HL-60/S4 treated with retinoic acid at 250 ng/mL for 4 days and 3 days (cell line): ENCODE measurements around the gene BUB1B.

Experiments
- in situ Hi-C: fragments of 300-500 bp; cut with MboI; formaldehyde crosslinking; loops from 2 replicates; pipeline ENCODE4 v1.7.0; 2022; ENCODE audit warnings: low sequenced_read_pairs

The BUB1B gene

DNA sequence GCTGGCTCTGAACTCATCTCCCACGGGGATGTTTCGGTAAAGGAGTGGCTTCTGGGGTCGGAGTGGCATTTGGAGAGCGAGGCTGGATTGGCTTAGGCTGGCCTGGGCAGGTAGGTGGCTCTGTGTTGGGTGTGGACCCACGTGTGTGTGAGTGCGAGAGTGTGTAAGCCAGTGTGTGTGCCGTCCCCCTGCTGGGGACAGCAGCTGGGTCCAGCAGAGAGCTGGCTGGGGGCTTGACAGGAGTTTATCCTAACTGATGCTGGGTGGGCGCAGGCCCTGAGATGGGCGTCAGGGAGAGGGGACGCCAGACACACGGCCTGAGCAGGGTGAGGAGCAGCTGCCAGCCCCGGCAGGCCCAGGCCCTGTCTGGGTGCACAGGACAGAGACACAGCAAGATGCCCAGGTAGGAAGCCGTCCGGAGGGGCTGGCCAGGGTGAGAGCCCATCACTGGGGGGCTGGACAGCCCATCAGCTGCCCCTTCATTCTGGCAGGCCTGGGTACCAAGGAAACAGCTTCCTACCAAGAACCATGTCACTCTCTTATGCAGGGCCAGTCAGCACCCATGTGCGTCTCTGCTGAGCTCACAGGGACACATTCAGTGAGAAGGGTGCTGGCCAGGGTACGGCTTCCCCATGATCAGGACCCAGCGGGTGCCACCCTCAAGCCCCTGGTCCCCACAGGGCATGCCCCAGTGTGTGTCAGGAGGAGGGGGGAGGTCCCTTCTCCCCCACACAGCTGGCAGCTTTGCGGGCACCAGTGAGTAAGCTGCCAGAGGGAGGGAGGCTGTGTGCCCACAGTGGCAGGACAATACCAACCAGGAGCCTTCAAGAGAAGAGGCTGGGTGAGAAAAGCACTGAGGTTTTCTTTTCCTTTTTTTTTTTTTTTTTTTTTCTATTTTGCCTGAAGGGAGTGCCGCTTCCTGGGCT, 79.1 kb downstream of the BUB1B start:
- in situ Hi-C loops = no loop called here

DNA sequence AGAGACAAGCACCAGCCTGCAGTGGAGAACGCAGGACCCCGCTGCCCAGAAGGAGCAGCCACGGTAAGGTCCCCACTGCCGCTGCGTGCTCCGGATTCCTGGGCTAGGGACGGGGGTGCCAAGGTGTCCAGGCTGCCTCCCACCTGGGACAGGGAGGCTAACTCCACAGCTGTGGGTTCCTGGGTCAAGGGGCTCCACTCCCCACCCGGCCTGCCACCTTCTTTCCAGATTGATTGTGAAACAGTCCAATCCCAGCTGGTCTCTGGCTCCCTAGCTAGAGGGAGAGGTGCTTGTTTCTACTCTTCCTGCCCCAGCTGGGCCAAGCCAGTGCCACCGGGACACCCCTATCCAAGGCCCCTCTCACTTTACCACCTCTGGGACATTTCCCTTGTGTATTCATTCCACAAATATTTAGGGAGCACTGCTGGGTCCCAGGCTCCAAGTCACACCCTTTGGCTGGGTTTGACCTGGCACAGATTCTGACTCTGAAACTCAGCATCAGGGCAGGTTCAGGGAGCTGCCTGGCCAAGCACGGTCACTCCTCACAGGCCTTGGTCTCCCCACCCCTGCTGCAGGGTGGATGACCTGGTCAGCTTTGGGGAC, 79.9 kb downstream of the BUB1B start:
- in situ Hi-C loops = no loop called here

DNA sequence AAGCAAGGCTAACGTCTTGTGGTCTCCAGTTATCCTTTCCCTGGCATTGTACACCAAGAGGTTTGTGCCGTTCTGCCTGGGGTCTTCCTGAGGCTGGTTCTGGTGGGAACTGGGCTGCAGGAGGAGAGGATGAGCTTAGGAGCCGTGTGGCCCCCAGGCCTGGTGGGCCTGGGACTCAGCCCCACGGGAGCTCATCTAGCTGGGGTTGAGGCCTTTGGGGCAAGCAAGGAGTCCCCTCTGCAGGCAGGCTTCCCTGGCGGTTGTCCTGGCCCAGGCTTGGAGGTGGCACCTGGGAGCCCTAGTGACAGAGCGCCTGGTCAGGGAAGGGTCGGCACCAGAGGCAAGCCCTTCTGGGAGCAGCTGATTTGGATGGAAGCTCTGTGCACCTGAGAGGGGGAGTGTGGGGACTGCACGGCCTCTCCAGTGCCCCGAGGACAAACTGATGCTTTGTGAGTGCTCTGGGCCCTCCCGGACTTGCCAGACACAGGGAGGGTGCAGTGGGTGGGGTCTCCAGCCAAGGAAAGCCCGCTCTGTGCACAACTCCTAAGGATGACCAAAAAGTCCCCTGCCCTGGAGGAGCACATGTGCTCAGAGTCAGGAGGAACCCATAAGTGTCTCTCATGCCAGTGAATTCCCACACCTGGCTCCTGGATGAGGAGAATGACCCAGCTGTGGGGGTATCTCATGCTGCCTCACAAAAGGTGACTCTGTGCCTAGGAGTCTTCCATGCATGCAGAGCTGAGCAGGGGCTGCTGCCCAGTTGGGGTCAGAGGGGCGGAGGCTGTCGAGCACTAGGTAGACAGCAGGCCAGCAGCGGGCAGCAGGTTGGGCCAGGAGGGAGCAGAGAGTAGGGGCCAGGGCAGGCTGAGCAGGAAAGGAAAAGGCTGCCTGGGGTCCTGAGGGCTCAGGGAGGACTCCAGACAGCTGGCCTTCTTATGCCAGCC, 80.7 kb downstream of the BUB1B start:
- in situ Hi-C loops = no loop called here

DNA sequence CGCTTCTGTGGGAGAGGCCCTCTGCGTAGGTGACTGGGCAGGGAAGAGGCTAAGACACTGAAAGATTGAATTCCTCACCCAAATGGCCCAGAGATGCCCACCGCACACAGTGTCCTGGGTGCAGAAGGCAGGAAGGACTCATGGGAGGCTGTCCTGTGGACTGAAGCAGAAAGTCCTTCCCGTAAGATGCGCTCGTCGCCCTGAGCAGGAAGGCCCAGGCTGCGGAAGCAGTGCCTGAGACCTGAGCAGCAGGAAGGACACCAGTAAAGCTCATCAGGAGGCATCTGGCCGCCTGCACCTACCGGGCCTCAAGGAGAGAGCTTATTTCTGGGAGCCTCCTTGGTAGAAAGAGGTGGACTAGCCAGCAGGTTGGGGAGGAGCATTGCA, 81.3 kb downstream of the BUB1B start:
- in situ Hi-C loops = no loop called here

DNA sequence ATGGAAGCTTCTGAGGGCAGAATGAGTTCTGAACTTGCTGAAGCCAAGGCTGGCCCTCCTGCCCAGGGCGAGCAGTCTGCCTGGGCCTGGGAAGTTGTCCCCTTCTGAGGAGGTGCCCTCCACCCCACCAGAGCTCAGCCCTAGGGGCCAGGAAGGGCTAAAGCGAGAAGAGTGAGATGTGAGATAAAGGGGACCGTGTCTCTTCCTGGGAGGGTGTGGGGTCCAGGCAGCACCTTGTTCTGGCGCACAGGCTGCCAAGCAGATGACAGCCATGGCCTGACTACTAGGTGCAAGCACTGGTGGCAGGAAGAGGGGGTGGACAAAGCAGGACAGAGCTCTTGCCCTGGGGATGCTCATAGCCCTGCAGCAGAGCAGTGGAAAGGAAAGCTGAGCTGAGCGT, 81.7 kb downstream of the BUB1B start:
- in situ Hi-C loops = no loop called here

DNA sequence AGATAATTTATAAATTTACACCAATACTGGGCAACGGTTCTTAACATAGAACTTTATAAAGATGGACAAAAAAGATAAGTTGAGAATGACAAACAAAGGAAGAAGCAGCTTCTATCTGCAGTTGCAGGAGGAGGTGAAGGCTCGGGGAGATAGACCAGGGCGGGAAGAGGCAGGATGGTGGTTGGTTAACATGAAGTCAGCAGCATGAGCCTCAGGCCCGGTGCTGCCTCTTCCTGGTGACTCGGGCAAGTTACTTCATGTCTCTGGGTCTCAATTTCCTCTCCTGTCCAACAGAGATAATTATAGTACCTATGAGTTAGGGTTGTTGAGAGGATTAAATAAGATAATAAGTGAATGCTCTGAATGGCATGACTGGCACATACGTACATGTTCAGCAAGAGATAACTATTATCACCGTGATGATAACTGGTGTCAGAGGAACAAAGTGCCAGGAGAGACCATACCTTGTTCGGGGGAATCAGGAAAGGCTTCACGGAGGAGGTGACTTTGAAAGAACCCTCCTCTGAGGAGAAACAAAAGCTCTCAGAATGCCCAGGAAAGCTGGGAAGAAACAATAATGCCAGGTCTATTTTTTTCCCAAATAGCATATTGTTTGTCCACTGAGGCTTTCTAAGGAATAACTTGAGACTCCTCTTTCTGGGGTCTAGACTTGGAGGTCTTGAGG, 82.4 kb downstream of the BUB1B start:
- in situ Hi-C loops = no loop called here

DNA sequence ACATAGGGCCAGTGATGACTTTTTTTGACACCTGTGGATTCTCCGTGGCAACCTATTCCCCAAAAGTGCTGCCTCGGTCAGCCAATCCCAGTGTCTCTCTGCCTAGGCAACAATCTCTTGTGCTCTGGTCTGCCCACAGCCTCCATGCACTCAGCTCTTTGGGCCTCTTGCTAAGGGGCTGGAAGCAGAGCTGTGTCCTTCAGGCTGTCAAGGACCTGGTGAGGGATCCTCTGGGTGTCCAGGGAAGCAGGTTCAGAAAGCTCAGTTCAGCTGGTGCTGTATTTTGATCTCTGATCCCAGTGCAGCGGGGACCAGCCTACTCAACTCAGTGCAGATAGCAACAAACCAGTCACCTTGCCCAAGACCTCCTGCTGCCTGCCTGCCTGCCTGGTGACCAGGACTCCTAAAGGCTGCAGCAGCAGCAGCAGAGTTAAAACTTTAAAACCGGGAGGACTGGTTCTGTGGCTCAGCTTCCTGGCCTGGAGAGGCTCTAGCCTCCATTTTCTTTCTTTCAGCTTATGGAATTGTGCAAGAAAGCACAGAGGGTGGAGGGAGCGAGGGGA, 84.2 kb downstream of the BUB1B start:
- in situ Hi-C loops = no loop called here

DNA sequence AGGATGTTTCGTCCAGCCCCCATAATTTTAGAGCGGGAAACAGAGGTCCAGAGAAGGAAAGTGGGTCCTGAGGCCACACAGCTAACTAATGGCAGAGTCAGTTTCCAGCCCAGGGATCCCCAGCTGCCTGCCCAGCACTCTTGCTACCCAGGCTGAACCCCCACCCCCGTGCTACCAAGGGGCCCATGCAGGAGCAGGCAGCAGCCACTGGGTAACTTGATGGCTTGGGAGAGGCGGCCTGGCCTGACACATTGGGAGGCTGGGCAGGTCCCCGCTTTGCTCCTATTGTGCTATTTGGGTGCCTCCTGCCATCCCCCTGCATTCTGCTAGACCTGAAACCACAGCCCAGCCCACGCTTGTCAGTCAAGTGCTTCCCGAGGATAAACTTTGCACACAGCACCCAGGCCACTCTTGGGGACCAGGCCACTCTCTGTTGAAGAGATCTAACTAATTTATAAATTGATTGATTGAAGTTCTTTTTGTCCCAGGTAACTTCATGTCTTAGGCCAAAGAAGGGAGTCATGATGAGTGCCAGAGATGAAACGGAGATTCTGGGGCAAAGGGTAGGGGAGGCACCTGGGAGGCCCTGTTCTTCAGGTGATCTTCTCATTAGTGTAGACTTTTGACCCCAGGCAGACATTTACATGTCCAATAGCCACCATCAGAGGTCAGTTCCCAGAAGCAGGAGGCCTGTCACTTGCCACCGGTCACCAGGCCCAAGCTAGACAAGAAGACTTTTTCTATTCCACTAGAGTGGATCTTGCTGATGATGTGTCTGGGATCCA, 85.0 kb downstream of the BUB1B start:
- in situ Hi-C loops = no loop called here

DNA sequence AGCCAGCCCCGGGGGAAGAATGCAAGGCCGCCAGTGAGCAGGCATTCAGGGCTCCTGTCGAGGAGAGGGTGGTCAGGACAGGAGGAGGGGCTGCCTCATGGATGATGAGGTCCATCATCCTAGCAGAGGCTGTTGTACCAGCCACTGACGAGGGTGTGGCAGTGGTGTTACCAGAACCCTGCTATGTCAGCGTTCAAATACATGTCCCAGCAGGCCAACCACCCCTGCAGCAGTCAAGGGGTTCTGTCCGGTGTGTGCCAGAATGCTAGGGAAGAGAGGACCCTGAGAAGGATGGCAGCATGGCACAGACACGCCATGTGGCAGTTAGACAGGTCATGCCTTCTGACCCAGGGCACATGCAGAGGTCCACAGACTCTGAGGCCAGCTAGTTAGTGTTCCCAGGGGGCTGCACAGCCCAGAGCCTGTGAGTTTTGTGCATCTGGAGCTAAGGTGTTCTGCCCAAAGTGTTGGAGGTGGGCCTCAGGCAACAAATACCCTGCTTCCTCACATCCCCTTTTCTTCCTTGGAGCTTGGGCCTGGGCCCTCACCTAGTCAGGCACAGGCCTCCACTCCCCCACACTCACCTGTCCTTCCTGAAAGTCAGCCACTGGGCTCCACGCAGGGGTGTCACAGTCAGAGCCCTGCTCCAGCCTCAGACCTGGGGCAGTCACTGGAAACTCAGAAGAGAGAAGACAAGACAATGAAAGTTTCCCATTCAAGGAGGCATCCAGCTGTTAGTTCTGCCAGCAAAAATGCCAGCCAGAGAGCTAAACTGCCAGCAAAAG, 85.8 kb downstream of the BUB1B start:
- in situ Hi-C loops = no loop called here

DNA sequence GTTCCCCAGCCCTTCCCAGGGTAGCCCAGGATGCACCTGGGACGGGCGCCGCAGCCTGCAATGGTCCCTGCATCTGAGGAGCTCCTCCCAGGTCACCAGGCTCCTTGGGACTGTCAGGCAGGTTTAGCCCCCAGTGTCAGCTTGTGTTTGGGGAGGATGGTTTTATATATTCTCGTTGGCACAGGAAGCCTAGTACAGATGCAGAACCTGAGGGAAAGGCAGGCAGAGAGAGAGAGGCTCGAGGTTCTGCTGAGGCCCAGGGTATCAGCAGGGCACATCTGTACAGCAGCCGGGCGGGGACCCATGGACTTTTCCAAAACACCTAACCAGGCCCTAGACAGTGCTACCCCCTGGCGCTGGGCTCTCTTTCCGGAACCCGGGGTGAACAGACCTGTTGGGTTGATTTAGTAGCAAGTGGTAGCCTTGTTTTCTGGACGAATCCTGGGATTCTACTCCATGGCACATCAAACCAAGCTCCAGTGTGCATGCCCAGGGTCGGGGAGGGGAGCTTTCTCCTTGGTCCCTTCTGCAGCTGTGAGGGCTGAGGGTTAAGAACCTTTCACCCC, 86.6 kb downstream of the BUB1B start:
- in situ Hi-C loops = no loop called here

DNA sequence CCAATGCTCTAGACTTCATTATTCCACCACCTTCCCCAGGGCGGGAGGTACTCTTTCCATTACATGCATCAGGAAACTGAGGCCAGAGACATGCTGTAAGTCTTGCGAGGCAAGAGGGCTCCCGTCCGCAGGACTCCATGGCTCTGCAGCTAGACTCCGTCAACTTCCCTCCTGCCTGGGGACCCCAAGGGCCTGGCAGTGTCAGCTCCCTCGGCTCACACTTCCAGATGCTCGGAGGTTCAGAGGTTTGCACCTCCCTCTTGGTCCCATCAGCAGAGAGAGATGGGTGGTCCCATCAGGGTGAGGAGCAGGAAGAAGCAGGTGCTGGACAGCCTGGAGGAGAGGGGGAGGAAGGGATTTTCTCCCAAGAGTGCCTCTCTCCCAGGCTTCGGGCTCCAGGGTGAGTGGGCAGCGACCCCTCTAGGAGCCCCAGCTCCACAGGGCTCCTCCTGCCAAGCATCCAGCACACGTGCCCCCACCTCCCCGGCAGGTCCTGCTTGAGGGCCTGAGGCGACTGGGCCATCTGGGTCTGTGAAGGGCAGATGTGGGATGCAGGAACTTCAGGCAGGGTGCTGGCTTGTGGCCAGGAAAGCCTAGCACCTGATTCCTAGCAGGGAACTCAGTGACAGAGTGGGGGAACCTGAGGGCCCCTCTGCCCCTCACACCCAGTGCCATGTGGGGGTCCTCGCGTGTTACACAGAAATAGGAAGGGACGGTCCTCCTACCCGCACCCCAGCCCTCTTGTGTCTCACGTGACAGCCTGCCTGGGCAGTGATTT, 87.3 kb downstream of the BUB1B start:
- in situ Hi-C loops = no loop called here

DNA sequence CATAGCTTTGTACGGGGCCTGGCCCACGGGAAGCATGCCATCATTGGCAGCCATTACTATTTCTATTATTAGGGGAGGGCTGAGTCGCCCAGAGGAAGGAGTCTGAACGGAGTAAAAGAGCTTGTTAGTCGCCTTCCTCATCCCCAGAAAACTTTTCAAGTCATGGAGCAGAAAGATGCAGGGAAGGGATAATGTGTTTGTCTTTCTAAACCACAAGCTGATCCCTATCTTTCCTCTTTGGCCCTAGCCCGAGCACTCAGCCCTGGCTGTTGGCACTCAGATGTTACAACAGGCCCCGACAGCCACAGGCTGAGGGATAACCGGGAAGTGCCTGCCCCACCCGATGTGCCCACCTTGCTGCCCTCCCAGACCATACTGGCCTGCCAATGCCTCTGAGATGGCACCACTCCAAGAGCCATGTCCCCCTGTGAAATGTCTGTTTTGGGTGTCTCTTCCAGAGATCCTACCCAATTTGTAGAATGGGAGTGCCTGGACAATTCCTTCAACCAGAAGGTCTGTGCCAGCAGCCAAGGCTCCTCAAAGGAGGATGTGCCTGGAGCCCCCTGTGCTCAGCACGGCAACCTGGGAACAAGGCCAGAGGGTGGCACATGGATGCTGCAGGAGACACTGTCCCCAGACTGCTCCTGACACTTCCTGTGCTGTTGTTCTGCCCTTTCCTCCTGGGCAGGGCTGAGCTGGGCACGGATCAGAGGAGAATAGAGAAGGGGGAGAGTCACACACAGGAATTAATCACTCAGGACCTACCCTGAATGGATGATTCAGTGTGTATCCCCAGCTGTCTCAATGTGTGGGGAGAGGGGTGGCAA, 88.8 kb downstream of the BUB1B start:
- in situ Hi-C loops = no loop called here

DNA sequence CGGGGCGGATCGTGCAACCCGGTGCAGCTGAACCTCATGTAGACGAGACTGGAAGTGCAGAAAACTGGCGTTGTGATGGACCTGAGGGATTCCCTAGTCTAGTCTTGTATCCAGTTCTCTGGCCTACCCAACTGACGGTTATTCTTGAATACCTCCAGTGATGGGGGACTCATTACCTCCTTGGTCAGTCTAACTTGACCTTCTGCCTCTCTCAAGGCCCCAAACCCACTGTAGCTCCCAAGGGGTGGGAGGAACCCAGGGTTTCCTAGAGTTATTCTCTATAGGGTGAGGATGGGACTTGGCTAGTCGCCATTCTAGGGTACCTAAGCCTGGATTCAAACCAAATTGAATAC, 89.4 kb downstream of the BUB1B start:
- in situ Hi-C loops = no loop called here

DNA sequence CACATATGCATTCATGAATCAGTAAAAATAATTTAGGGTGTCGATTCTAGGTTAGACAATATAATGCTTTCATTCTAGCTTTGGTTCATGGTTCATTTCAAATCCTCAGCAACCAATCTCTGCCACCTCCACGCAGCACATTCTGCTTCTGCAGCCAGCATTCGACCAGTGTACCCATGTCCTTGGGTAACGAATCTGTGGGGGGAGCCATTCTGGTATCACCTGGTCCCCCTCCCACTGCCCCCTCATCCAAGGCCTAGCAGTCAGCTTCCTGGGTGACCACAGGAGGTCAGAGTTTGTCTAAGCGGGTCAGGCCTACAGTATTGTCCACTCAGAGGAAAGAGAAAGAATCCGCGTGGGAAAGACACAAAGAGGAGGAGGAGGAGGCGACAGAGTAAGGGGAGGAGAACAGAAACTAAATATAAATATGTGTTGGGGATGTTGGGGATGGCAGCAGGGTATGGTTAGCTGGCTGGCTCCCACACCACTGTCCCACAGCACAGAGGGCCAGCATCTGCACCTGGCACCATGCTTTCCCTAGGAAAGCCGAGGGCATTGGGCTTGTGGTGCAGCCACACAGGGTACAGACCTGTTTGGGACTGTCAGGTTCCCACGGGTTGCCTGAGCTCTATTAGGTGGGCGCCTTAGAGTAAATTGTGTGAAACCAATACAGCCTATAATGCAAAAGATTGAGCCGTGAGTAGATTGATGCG, 90.1 kb downstream of the BUB1B start:
- in situ Hi-C loops = no loop called here

DNA sequence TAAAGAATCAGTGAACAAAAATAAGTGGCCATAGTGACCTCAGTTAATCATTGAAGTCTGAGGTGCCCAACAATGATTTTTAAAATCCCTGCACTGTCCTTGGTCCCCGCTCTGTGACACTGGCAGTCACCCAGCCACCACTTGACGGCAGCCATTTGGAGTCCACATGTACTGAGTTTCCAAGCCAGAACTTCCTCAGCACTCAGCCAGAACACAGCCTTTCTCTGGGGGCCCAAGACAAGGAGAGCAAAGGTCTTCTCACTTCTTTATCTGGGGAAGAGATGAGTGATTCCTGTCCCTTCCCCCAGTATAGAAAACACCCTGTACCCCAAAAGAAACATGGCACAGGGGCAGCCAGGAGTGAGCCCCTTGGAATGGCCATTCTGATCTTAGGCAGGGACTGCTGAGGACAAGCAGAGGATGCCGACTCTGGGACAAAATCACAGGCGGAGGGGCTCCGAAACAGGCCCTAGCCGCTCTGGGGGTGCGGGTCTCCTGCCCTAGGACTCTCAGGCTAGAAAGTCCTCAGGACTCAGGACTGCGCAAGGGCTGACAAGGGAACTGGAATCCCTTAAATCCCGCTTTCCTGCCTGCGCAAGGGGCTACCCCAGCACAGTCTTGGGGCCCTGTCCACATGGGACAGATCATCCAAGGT, 90.7 kb downstream of the BUB1B start:
- in situ Hi-C loops = no loop called here

DNA sequence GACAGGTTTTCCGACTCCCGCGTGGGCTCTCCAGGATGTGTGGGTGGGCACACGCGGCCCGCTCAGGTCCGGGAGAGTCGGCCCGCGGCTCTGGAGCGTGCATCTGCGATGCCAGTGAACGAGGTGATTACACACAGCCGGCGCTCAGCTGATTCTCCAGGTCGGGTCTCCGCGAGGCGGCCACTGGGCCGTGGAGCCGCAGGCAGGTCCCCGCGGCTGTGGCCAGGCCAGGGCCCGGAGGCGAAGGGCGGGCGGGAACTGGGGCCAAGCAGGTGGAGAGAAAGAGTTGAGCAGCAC, 91.2 kb downstream of the BUB1B start:
- in situ Hi-C loops = no loop called here
